GM21447 (cell line): ENCODE measurements around the gene ZDHHC18.
"Not testable (repeated sequence)": the region's sequence is repeated elsewhere in the genome, so short reads cannot be mapped to it uniquely, and the experiment has no call there.

Source experiments
- ATAC-seq: cut with Tn5 transposase; IDR thresholded peaks from one replicate; pipeline ENCODE4 v1.9.1; 2021; ENCODE audit not compliant: unreplicated experiment

The ZDHHC18 gene

GRCh38 chr1:26832249-26832960 lies 5.9 kb downstream of the ZDHHC18 start:
- ATAC-seq: no peak

- peak; percentile 88 for ATAC-seq
These were observed 7.2 kb downstream of the ZDHHC18 start for GRCh38 chr1:26833432-26834405.

- not testable (repeated sequence) for ATAC-seq
These were observed 11.2 kb downstream of the ZDHHC18 start for GRCh38 chr1:26837665-26838064.

GRCh38 chr1:26838474-26839338 lies 12.2 kb downstream of the ZDHHC18 start:
- peak; percentile 95 for ATAC-seq

GRCh38 chr1:26839339-26839722 lies 12.8 kb downstream of the ZDHHC18 start:
- ATAC-seq: peak; percentile 7

GRCh38 chr1:26839779-26840178 lies 13.3 kb downstream of the ZDHHC18 start:
- no peak for ATAC-seq

GRCh38 chr1:26844424-26845196 lies 18.1 kb downstream of the ZDHHC18 start:
- no peak for ATAC-seq

- not testable (repeated sequence) for ATAC-seq
These were observed 21.3 kb downstream of the ZDHHC18 start for GRCh38 chr1:26847826-26848225.

GRCh38 chr1:26848499-26848898 lies 22.0 kb downstream of the ZDHHC18 start:
- ATAC-seq: no peak

GRCh38 chr1:26848941-26849774 lies 22.7 kb downstream of the ZDHHC18 start:
- no peak for ATAC-seq

GRCh38 chr1:26851106-26851684 lies 24.7 kb downstream of the ZDHHC18 start:
- no peak for ATAC-seq

GRCh38 chr1:26852701-26853100 lies 26.2 kb downstream of the ZDHHC18 start:
- ATAC-seq: no peak

- ATAC-seq: no peak
These were observed 26.7 kb downstream of the ZDHHC18 start for GRCh38 chr1:26853156-26853555.

GRCh38 chr1:26853600-26853999 lies 27.1 kb downstream of the ZDHHC18 start:
- no peak for ATAC-seq

GRCh38 chr1:26854906-26855305 lies 28.4 kb downstream of the ZDHHC18 start:
- ATAC-seq: no peak

GRCh38 chr1:26855636-26856035 lies 29.1 kb downstream of the ZDHHC18 start:
- no peak for ATAC-seq

GRCh38 chr1:26856181-26856580 lies 29.7 kb downstream of the ZDHHC18 start:
- ATAC-seq: no peak

GRCh38 chr1:26856604-26857469 lies 30.3 kb downstream of the ZDHHC18 start:
- ATAC-seq: no peak
